ENCODE data around the gene HRH2.
"Not testable (repeated sequence)": the region's sequence is repeated elsewhere in the genome, so short reads cannot be mapped to it uniquely, and the experiment has no call there.

The HRH2 gene

GRCh38 chr5:175746851-175747250 is 89.0 kb downstream of the HRH2 start:
- DNase-seq = no peak

GRCh38 chr5:175747539-175748060 is 89.7 kb downstream of the HRH2 start:
- no peak for DNase-seq

- DNase-seq = no peak
Measured at GRCh38 chr5:175748650-175749049, 90.8 kb downstream of the HRH2 start.

- no peak for DNase-seq
Measured at GRCh38 chr5:175749591-175749990, 91.7 kb downstream of the HRH2 start.

GRCh38 chr5:175750511-175750931 is 92.7 kb downstream of the HRH2 start:
- DNase-seq = no peak

GRCh38 chr5:175751369-175751768 is 93.5 kb downstream of the HRH2 start:
- no peak for DNase-seq

GRCh38 chr5:175752826-175753535 is 95.1 kb downstream of the HRH2 start:
- DNase-seq = no peak

- no peak for DNase-seq
Measured at GRCh38 chr5:175753536-175754402, 95.9 kb downstream of the HRH2 start.

- not testable (repeated sequence) for DNase-seq
Measured at GRCh38 chr5:175759991-175760390, 102.1 kb downstream of the HRH2 start.
